ENCODE data around the gene SNX32. TPM values are rescaled to one million over a fixed set of nuclear protein-coding genes. Genes with fewer than 3 reads are reported as not detected.

Gene SNX32
- total and polyA plus RNA-seq, 9 of the 15 experiments (the other 6 are each of a cell fraction or from before 2014, with no cell fraction given) = 0.03 TPM; not detected in 7

DNA sequence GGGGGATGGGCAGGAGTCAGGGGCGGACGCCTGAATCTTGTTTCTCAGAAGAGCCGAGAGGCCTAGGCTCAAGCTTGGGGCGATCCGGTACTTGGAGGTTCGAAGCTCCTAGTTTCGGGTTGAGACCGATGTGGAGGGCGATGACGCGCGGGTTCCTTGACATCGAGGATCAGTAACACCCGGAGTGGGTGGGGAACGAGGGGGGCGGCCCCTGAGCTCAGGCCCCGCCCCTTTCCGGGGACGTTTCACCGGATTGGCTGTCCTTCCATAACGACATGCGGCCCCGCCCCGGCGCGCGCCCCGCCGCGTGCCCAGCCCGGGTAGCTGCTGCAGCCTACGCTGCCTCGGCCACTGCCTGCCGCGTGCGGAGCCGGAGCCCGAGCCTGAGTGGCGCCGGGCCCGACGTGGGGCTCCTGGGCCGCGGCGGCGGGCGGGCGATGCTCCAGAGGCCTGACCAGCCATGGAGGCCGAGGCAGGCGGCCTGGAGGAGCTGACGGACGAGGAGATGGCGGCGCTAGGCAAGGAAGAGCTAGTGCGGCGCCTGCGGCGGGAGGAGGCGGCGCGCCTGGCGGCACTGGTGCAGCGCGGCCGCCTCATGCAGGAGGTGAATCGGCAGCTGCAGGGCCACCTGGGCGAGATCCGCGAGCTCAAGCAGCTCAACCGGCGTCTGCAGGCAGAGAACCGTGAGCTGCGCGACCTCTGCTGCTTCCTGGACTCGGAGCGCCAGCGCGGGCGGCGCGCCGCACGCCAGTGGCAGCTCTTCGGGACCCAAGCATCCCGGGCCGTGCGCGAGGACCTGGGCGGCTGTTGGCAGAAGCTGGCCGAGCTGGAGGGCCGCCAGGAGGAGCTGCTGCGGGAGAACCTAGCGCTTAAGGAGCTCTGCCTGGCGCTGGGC is 56.8 kb downstream of the SNX32 start, which contains the start of gene CCDC85B (continued):
- TF ChIP-seq, protein P1, sequence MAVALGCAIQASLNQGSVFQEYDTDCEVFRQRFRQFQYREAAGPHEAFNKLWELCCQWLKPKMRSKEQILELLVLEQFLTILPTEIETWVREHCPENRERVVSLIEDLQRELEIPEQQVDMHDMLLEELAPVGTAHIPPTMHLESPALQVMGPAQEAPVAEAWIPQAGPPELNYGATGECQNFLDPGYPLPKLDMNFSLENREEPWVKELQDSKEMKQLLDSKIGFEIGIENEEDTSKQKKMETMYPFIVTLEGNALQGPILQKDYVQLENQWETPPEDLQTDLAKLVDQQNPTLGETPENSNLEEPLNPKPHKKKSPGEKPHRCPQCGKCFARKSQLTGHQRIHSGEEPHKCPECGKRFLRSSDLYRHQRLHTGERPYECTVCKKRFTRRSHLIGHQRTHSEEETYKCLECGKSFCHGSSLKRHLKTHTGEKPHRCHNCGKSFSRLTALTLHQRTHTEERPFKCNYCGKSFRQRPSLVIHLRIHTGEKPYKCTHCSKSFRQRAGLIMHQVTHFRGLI (CRISPR knock-in tag; IDR thresholded peaks at IDR 0.05) = 0 out of 2 replicates have a peak, but pooled peaks have one; percentile 19
- TF ChIP-seq, protein P2, sequence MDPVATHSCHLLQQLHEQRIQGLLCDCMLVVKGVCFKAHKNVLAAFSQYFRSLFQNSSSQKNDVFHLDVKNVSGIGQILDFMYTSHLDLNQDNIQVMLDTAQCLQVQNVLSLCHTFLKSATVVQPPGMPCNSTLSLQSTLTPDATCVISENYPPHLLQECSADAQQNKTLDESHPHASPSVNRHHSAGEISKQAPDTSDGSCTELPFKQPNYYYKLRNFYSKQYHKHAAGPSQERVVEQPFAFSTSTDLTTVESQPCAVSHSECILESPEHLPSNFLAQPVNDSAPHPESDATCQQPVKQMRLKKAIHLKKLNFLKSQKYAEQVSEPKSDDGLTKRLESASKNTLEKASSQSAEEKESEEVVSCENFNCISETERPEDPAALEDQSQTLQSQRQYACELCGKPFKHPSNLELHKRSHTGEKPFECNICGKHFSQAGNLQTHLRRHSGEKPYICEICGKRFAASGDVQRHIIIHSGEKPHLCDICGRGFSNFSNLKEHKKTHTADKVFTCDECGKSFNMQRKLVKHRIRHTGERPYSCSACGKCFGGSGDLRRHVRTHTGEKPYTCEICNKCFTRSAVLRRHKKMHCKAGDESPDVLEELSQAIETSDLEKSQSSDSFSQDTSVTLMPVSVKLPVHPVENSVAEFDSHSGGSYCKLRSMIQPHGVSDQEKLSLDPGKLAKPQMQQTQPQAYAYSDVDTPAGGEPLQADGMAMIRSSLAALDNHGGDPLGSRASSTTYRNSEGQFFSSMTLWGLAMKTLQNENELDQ (CRISPR knock-in tag; IDR thresholded peaks at IDR 0.05; ENCODE audit: borderline replicate concordance) = no peak
- TF ChIP-seq ZNF586 (CRISPR knock-in tag; conservative IDR thresholded peaks at IDR 0.05) (peak; percentile 57; the same call in 1 of the 2 replicates), BRF1 (IDR thresholded peaks at IDR 0.05; ENCODE audit: borderline replicate concordance, extremely low read depth, insufficient read length) (no peak), ZBTB8A (IDR thresholded peaks at IDR 0.05; ENCODE audit: partially characterized antibody) (no peak)
- TF ChIP-seq, protein P3, sequence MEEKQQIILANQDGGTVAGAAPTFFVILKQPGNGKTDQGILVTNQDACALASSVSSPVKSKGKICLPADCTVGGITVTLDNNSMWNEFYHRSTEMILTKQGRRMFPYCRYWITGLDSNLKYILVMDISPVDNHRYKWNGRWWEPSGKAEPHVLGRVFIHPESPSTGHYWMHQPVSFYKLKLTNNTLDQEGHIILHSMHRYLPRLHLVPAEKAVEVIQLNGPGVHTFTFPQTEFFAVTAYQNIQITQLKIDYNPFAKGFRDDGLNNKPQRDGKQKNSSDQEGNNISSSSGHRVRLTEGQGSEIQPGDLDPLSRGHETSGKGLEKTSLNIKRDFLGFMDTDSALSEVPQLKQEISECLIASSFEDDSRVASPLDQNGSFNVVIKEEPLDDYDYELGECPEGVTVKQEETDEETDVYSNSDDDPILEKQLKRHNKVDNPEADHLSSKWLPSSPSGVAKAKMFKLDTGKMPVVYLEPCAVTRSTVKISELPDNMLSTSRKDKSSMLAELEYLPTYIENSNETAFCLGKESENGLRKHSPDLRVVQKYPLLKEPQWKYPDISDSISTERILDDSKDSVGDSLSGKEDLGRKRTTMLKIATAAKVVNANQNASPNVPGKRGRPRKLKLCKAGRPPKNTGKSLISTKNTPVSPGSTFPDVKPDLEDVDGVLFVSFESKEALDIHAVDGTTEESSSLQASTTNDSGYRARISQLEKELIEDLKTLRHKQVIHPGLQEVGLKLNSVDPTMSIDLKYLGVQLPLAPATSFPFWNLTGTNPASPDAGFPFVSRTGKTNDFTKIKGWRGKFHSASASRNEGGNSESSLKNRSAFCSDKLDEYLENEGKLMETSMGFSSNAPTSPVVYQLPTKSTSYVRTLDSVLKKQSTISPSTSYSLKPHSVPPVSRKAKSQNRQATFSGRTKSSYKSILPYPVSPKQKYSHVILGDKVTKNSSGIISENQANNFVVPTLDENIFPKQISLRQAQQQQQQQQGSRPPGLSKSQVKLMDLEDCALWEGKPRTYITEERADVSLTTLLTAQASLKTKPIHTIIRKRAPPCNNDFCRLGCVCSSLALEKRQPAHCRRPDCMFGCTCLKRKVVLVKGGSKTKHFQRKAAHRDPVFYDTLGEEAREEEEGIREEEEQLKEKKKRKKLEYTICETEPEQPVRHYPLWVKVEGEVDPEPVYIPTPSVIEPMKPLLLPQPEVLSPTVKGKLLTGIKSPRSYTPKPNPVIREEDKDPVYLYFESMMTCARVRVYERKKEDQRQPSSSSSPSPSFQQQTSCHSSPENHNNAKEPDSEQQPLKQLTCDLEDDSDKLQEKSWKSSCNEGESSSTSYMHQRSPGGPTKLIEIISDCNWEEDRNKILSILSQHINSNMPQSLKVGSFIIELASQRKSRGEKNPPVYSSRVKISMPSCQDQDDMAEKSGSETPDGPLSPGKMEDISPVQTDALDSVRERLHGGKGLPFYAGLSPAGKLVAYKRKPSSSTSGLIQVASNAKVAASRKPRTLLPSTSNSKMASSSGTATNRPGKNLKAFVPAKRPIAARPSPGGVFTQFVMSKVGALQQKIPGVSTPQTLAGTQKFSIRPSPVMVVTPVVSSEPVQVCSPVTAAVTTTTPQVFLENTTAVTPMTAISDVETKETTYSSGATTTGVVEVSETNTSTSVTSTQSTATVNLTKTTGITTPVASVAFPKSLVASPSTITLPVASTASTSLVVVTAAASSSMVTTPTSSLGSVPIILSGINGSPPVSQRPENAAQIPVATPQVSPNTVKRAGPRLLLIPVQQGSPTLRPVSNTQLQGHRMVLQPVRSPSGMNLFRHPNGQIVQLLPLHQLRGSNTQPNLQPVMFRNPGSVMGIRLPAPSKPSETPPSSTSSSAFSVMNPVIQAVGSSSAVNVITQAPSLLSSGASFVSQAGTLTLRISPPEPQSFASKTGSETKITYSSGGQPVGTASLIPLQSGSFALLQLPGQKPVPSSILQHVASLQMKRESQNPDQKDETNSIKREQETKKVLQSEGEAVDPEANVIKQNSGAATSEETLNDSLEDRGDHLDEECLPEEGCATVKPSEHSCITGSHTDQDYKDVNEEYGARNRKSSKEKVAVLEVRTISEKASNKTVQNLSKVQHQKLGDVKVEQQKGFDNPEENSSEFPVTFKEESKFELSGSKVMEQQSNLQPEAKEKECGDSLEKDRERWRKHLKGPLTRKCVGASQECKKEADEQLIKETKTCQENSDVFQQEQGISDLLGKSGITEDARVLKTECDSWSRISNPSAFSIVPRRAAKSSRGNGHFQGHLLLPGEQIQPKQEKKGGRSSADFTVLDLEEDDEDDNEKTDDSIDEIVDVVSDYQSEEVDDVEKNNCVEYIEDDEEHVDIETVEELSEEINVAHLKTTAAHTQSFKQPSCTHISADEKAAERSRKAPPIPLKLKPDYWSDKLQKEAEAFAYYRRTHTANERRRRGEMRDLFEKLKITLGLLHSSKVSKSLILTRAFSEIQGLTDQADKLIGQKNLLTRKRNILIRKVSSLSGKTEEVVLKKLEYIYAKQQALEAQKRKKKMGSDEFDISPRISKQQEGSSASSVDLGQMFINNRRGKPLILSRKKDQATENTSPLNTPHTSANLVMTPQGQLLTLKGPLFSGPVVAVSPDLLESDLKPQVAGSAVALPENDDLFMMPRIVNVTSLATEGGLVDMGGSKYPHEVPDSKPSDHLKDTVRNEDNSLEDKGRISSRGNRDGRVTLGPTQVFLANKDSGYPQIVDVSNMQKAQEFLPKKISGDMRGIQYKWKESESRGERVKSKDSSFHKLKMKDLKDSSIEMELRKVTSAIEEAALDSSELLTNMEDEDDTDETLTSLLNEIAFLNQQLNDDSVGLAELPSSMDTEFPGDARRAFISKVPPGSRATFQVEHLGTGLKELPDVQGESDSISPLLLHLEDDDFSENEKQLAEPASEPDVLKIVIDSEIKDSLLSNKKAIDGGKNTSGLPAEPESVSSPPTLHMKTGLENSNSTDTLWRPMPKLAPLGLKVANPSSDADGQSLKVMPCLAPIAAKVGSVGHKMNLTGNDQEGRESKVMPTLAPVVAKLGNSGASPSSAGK (IDR thresholded peaks at IDR 0.05) = peak; percentile 68
- TF ChIP-seq, protein P4, sequence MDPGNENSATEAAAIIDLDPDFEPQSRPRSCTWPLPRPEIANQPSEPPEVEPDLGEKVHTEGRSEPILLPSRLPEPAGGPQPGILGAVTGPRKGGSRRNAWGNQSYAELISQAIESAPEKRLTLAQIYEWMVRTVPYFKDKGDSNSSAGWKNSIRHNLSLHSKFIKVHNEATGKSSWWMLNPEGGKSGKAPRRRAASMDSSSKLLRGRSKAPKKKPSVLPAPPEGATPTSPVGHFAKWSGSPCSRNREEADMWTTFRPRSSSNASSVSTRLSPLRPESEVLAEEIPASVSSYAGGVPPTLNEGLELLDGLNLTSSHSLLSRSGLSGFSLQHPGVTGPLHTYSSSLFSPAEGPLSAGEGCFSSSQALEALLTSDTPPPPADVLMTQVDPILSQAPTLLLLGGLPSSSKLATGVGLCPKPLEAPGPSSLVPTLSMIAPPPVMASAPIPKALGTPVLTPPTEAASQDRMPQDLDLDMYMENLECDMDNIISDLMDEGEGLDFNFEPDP (CRISPR knock-in tag; IDR thresholded peaks at IDR 0.05) = 0 out of 2 replicates have a peak, but pooled peaks have one; percentile 36
